COLO829 (cell line): ENCODE measurements around the gene GAGE10.

ENCODE experiments used
- DNase-seq: peaks from one replicate; pipeline ENCODE4 v3.0.0; 2012; ENCODE audit warnings: low spot score

The GAGE10 gene

DNA sequence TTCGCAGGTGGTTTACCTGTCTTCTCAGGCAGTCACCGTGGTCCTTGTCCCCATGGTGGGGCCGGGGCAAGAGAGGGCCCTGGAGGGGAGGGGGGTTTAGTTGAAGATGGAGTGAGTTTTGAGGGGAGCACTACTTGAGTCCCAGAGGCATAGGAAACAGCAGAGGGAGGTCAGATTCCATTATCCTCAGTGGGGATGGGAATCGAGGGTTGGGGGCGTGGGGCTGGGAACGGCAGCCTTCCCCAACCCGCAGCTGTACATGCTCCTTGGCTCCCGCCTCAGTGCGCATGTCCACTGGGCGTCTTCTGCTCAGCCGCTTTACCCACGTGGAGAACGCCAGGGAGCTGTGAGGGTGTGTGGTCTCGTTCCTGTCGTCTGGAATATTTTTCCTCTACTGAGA is at the start of gene GAGE10:
Gene GAGE10, plus strand, starts transcription at position 301 of the 400 bp plus-strand sequence. CDS start 1,214 bp downstream, outside the sequence.
- DNase-seq: no peak

- no peak for DNase-seq
Measured at GRCh38 chrX:49254639-49255038, 48.8 kb upstream of the GAGE10 start.

GRCh38 chrX:49256268-49256995 is 47.0 kb upstream of the GAGE10 start:
- DNase-seq: no peak

- no peak for DNase-seq
Measured at GRCh38 chrX:49257074-49257790, 46.2 kb upstream of the GAGE10 start.

DNA sequence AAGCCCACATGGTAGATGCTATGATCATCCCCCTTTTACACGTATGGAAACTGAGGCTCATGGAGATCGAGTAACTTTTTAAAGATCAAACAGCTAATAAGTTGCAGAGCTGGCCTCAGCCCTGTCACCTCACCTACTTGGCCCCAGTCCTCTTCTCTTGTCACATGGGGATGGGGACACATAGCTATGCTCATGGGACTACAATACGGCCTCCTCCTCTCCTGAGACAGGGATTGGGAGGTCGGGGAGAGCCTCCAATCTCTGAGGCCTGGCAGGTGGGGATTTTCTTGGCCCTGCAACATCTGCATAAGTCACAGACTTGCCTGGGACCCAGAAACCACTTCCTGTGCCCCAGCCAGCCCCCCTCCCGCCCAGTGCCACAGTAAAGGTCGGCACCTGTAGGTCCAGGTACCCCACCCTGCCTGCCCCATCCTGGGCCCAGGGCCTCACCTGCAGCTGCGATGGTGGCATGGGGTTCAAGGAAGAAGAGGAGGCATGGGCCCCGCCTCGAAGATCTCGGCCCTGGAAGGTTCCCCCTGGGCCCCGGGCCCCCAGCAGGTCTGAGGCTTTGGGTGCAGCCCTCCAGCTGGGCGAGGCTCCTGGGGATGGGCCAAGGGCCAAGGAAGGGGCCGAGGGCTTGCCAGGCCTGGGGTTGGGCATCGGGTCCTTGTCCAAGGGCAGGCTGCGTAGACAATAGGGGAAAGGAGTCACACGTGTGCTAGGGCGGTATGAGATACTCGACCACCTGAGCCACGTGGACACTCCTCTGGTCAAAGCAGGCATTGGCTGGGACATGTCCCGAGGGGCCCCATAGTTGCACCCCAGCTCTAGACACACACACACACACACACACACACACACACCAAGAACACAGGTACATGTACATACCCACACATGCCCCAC is 45.3 kb upstream of the GAGE10 start:
- no peak for DNase-seq

DNA sequence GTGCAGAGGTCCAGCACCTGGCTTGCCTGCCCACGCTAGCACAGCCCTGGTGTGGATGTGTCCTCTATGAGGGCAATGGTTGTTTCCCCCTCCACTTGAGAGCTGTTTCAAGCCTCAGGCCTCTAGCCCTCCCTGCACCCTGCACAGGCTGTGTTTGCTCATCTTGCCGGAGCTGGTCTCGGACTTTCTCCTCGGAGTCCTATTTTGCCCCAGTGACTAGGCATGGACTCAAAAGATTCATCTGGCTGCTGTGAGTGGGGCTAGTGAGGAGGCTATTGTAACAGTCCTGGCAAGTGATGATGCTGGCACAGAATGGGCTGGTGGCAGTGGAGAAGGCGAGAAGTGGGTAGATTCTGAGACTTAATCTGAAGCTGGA is 44.7 kb upstream of the GAGE10 start:
- DNase-seq: no peak

GRCh38 chrX:49260221-49260985 is 43.0 kb upstream of the GAGE10 start:
- no peak for DNase-seq

DNA sequence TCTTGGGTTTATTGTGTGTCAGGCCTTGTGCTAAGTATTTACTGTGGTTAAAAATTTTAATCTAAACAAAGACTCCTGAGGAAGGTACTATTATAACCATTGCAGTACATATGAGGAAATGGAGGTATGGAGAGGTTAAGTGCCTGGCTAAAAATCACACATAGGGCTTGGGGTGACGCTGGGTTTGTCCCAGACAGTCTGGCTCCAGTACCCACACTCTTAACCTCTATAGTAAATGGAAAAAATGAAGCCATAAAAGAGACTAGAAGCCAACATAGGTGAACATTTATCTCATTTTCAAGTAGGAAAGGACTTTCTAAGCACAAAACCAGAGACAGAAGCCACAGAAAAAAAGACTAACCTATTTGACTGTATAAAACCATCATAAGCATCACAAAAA is 40.8 kb upstream of the GAGE10 start:
- no peak for DNase-seq

DNA sequence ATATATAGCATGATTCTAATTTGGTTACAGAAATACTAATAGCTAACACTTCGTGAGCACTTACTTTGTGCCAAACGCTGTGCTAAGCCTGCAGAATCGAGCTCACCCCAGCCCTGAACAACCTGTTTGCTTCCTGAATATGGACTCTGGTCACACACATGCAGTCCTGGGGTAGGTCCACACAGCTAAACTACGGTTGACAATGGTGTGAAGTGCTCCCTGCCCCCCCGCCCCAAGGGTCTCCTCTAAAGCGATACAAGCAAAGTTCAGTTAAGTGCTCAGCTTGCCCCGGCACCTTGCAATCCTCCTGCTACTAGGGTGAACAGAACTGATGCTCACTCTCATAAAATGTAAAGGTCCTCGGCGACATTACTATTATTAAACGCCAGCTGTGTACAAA is 39.8 kb upstream of the GAGE10 start:
- DNase-seq: no peak

DNA sequence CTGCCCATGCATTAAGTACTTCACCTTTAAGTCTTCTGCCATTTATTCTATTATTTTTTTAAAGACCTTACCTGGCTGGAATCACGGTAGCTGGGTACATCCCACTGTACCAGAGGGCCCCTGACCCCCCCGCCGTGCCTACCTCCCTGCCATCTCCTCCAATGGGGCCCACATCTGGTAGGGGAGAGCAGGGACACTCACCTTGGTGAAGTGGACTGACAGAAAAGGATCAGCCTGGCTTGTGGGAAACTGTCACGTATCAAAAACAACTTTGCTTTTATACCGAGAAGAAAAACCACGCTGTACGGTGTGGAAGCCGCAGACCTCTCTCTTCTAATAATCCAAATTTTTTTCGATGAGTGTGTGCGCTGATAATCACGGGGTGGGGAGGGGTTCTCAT is 39.0 kb upstream of the GAGE10 start, which contains the start of gene FOXP3:
Gene FOXP3, minus strand, starts transcription at position 251 of the 400 bp plus-strand sequence. CDS start 6,205 bp downstream, outside the sequence.
- DNase-seq: no peak

DNA sequence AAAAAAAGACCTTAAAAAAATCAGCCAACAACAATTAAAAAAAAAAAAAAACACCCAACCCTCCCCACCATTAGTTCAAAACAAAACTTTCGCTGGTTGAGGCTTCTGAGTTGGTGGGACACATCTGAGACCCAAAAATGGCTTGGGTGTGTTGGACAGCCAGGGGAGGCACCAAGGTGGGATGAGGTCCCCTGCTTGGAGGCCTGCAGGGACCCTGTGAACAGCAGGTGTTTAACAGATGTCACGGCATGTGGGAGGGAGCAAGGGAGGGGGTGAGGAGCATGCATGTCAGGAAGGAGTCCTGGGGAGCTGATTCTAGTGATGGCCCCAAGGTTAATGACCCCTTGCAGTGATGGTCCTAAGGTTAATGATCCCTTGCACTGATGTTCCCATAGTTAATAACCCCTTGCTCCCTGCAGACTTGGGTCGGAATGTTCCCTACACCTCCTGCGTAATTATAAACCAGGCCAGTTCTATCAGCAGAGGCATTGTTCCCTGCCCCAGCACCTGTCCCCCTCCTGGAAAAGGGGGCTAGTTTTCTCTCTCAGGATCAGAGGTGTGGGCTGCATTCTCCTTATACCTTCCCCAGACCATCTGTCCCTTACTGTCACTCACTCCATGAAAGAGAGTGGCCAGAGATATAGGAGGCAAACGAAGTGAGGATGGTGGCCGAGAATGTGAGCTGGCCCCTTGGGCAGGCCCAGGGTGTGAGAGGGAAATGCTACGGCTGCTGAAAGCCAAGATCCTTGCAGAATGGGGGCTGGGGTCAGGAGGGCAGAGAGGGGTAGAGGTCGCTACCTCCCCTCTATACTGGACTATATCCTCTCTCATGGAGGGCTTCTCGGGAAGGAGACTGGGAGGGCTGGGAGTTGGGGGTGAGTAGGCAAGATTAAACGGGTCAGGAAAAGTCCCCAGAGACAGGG is 36.7 kb upstream of the GAGE10 start:
- no peak for DNase-seq

DNA sequence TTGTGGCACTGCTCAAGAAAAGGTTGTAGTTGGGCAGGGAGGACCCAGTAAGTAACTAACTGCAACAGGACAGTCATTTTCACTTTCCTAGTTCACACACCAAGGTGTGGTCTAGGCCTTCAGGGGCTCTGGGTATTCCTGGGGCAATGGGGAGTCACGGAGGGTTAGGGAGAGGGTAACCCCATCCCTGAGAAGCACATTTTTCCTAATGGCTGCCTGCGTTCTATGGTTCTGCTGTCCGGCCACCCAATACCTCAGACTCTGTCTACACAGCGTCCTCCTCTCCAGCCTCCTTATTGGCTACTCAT is 34.8 kb upstream of the GAGE10 start:
- DNase-seq: no peak

- peak; percentile 91 for DNase-seq
Measured at GRCh38 chrX:49269010-49269766, 34.3 kb upstream of the GAGE10 start.

GRCh38 chrX:49269767-49270248 is 33.6 kb upstream of the GAGE10 start, which contains the start of gene PPP1R3F:
TSS of gene PPP1R3F (plus strand) at chrX:49269793. CDS start at chrX:49269870, 77 bp downstream.
- no peak for DNase-seq

DNA sequence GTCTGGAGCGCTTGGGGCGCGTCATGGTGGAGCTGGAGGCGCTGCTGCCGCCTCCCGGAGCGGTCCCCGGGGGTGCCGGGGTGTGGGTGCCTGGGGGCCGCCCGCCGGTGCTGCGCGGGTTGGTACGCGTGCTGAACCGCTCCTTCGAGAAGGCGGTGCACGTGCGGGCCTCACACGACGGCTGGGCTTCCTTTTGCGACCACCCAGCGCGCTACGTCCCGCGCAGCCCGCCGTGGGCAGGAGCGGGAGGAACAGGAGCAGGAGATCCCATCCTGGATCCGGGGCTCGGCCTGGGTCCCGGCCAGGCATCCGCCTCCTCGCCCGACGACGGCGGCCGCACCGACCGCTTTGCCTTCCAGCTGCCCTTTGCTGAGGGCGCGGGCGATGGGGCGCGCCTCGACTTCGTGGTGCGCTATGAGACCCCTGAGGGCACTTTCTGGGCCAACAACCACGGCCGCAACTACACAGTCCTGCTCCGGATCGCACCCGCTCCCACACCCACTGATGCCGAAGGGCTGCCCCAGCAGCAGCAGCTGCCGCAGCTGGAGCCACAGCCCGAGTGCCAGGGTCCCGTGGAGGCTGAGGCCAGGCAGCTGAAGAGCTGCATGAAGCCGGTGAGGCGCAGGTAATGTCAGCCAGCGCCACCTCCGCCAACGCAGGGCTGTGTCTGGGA is 33.1 kb upstream of the GAGE10 start:
- no peak for DNase-seq

DNA sequence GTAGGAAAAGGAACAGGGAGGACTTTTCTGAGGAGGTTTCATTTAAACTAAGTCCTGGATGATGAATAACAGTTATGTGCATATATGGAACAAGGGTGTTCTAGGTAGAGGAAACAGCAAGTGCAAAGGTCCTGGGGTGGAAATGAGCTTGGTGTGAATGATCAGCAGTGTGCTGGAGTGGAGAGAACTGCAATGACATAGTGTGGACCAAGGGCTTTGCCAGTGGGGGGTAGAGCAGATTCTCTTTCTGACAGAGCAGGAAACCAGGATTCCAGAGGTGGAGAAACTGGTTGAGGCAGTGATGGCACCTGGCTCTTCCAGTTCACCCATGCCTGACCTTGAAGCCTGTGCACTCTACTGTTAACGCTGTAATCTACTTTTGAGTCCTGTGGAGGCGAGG is 32.1 kb upstream of the GAGE10 start:
- DNase-seq: no peak

DNA sequence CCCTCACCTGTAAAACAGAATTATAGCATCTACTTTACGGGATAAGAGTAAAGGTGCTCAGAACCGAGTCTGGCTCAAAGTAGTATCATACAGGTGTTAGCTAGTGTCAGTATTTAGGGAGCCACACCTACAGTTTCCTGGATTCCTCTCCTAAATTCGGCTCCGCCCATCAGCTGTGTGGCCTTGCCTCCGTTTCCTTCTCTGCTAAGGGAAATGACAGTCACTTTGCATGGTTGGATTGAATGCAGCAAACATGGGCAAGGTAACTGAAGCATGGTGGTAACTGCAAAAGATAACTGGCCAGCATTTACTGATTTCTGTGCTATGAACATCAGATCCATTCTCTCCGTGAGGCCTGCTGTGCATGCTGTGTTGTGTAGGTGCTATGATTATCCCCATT is 31.0 kb upstream of the GAGE10 start:
- no peak for DNase-seq

DNA sequence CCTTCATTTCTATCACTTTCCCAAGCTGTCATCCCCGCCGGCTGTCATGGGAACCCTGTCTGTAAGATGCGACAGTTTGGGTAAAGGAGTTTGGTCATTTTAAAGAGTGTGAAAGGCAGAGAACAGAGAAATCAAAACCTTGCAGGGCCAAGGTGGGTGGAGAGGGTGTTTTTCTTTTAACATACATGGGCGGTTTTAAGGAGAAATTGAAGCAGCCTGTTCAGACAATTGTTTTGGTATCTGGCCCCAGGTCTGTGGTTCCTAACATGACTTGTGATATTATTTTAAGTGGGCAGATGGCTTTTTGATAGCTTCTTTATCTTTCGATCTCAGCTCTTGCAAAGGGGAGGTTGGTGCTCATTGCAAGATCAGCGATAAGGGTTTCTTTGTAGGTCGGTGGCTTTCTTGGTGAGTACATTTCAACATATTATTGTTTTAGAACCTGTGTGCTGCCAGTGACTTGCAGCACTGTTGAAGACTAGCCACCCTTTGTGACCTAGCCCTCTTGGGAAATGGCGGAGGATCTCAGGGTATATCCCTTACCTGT is 30.2 kb upstream of the GAGE10 start:
- no peak for DNase-seq

DNA sequence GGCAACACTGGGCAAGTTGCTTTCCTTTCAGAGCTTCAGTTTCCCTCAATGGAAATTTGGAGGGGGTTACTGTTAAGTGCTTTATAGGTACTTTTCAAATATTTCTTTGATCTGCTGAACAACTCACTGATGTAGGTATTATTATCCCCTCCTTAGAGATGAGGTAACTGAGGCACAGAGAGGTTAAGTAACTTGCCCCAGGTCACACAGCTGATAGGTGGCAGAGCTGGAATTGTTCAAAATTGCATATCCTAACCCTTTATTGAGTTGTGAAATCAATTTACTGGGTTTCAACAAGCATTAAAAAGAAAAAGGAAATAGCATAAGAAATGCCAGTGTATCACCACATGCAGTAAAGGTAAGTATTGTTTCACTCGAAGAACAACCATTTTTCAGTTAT is 27.2 kb upstream of the GAGE10 start:
- no peak for DNase-seq
